ENCODE measurements around the gene DDN. TPM values are rescaled to one million over a fixed set of nuclear protein-coding genes. Genes with fewer than 3 reads are reported as not detected.

Gene DDN
- total and polyA plus RNA-seq, 10 of the 15 experiments (the other 5 are each of a cell fraction or from before 2014, with no cell fraction given), result 0.10 to 13.4 (median 3.7) TPM

DNA sequence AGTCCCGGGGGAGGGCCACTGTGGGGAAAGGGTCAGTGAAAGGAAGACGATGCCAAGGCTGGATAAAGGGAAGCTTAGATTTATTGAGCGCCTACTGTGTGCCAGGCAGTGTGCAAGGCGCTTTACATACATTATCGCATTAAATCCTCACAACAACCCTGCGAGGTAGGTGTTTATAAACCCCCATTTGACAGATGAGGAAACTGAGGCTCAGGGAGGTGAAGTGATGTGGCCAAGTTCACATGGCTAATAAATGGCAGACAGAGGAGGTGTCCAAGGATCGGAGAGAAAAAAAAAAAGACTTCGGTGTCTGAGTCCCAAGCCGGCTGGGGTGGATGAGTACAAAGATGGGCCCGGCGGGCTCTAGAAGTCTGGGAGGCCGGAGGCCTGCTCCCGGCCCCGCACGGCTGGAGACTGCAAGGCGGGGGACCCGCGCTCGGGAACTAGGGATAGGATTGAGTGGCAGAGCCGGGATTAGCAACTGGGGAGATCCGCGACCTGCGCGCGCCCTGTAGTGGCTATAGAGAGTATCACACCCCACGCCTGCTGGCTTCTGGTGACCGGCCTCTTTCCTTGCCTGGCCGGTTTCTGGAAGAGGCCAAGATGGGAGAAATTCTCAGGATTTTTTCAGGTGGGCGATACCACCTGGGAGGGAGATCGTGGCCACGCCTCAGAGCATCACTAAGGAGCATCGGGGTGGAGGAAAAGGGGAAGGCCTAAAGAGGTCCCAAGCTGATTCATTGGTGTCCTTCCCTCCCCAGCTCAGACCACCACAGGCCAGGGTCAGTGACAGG is 3.9 kb downstream of the DDN start:
- Histone ChIP-seq H3K4me2 (ENCODE audit: control insufficient read depth, insufficient read depth) (peak overlapping the region; percentile 54), H3K9ac (ENCODE audit: control insufficient read depth, insufficient read depth, low read length) (no peak overlapping the region), H3K79me2 (ENCODE audit: control insufficient read depth, insufficient read depth, low read length) (peaks cover 3% of the 10 kb centered on the region), H3K9me3 (replicated peaks; ENCODE audit: control insufficient read depth, insufficient read depth, low read length) (no peaks in the 10 kb centered on the region), H3K36me3 (ENCODE audit: control insufficient read depth in 2 of 2, insufficient read depth in 2 of 2, low read length in 1 of 2) (no peaks in the 10 kb centered on the region), H2AFZ (ENCODE audit: control insufficient read depth, low read depth, low read length) (no peak overlapping the region), H3K27ac (ENCODE audit: control insufficient read depth, insufficient read depth) (no peak overlapping the region), H3K4me1 (ENCODE audit: control insufficient read depth, insufficient read depth, low read length) (peaks cover 29% of the 10 kb centered on the region), H3K27me3 (replicated peaks in 1 of 2; ENCODE audit: control insufficient read depth in 2 of 2, insufficient read depth in 2 of 2, low read length in 1 of 2) (no peaks in the 10 kb centered on the region; a peak in 1 of 4 replicates), H4K20me1 (ENCODE audit: control insufficient read depth, insufficient read depth) (peaks cover 3% of the 10 kb centered on the region), H3K4me3 (no peak overlapping the region)
- peak; percentile 31 for ATAC-seq
- in situ Hi-C loops (cut with MboI) (no loop called here), intact Hi-C loops (cut with micrococcal nuclease; ENCODE audit: unreplicated experiment) (loop anchor here (1.0 to 5.0 kb wide), 3 partner anchors 93 to 142 kb away; partner anchors contain the start of gene DHH)
- FAIRE-seq, result no peak
- no peak for DNase-seq (ENCODE audit: low read depth, low spot score)
- no TSS peak for BruUV-seq (replicated peaks)
- ChIA-PET RAD21 (ENCODE audit: unreplicated experiment) (interaction anchor here (0.6 to 5.4 kb wide), 6 partner anchors 12 to 143 kb away, joined by 3 to 62 read pairs (median 24); partner anchors contain the start of genes DDX23 and PRKAG1), POLR2A (no interaction called here), SMC1A (ENCODE audit: uncharacterized antibody, unreplicated experiment) (interaction anchor here (0.9 to 1.2 kb wide), 2 partner anchors 48 to 75 kb away, joined by 3 to 4 read pairs; partner anchors contain the start of gene RHEBL1), CTCF (interaction anchor here (0.5 to 14.1 kb wide), 15 partner anchors 15 to 157 kb away, joined by 3 to 172 read pairs (median 14); partner anchors contain the start of genes DDX23, DHH, FKBP11 and PRKAG1)
- under 1% methylated on average over 32 of the region's 32 CpGs for WGBS (ENCODE audit: insufficient coverage, insufficient replicate concordance, low lambda C conversion rate, missing lambda C conversion rate)
- no peak for TF ChIP-seq ESRRA (IDR thresholded peaks at IDR 0.05; ENCODE audit: low read length)
- peak; percentile 40; the same call in 1 of the 2 replicates for TF ChIP-seq IKZF1 (conservative IDR thresholded peaks at IDR 0.05)
- TF ChIP-seq, protein P1, sequence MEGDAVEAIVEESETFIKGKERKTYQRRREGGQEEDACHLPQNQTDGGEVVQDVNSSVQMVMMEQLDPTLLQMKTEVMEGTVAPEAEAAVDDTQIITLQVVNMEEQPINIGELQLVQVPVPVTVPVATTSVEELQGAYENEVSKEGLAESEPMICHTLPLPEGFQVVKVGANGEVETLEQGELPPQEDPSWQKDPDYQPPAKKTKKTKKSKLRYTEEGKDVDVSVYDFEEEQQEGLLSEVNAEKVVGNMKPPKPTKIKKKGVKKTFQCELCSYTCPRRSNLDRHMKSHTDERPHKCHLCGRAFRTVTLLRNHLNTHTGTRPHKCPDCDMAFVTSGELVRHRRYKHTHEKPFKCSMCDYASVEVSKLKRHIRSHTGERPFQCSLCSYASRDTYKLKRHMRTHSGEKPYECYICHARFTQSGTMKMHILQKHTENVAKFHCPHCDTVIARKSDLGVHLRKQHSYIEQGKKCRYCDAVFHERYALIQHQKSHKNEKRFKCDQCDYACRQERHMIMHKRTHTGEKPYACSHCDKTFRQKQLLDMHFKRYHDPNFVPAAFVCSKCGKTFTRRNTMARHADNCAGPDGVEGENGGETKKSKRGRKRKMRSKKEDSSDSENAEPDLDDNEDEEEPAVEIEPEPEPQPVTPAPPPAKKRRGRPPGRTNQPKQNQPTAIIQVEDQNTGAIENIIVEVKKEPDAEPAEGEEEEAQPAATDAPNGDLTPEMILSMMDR (IDR thresholded peaks at IDR 0.05 in 2 of 3, conservative IDR thresholded peaks at IDR 0.05 in 1 of 3; ENCODE audit: control insufficient read depth in 2 of 3, extremely low read depth in 1 of 3, insufficient read depth in 1 of 3, low read depth in 3 of 3, low read length in 3 of 3), result peak; percentile 68 to 84 (median 82)
- TF ChIP-seq SMC3 (IDR thresholded peaks at IDR 0.05; ENCODE audit: borderline replicate concordance, low read length), result peak; percentile 50
- no peak for TF ChIP-seq ZBTB33 (IDR thresholded peaks at IDR 0.05)
- TF ChIP-seq TARDBP (IDR thresholded peaks at IDR 0.05; ENCODE audit: borderline replicate concordance), result no peak
- peak; percentile 31; the same call in 1 of the 2 replicates for TF ChIP-seq EED (IDR thresholded peaks at IDR 0.05; ENCODE audit: low read depth)
- peak in 1 of 2 experiments; percentile 16; a peak in 1 of 4 replicates for TF ChIP-seq IKZF2 (IDR thresholded peaks at IDR 0.05)
- no peak for TF ChIP-seq NFYB (IDR thresholded peaks at IDR 0.05; ENCODE audit: insufficient read depth, low read depth, low read length)
- peak; percentile 62 for TF ChIP-seq RAD21 (IDR thresholded peaks at IDR 0.05; ENCODE audit: insufficient read depth, low read depth, low read length)
- no peak for TF ChIP-seq BRCA1 (IDR thresholded peaks at IDR 0.05; ENCODE audit: low read depth, low read length)
- 0 out of 2 replicates have a peak, but pooled peaks have one; percentile 23 for TF ChIP-seq YY1 (IDR thresholded peaks at IDR 0.05; ENCODE audit: low read depth, low read length)
- TF ChIP-seq, protein P2, sequence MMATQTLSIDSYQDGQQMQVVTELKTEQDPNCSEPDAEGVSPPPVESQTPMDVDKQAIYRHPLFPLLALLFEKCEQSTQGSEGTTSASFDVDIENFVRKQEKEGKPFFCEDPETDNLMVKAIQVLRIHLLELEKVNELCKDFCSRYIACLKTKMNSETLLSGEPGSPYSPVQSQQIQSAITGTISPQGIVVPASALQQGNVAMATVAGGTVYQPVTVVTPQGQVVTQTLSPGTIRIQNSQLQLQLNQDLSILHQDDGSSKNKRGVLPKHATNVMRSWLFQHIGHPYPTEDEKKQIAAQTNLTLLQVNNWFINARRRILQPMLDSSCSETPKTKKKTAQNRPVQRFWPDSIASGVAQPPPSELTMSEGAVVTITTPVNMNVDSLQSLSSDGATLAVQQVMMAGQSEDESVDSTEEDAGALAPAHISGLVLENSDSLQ (IDR thresholded peaks at IDR 0.05), result peak; percentile 71
- TF ChIP-seq PBX3 (IDR thresholded peaks at IDR 0.05; ENCODE audit: insufficient replicate concordance, low read depth, low read length), result peak; percentile 23
- TF ChIP-seq, protein P3, sequence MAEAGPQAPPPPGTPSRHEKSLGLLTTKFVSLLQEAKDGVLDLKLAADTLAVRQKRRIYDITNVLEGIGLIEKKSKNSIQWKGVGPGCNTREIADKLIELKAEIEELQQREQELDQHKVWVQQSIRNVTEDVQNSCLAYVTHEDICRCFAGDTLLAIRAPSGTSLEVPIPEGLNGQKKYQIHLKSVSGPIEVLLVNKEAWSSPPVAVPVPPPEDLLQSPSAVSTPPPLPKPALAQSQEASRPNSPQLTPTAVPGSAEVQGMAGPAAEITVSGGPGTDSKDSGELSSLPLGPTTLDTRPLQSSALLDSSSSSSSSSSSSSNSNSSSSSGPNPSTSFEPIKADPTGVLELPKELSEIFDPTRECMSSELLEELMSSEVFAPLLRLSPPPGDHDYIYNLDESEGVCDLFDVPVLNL (IDR thresholded peaks at IDR 0.05; ENCODE audit: low read depth, low read length), result no peak

Measured in GM12878 (cell line).